PC-3 (cell line): ENCODE results near the gene AARS2. TPM values are rescaled to one million over a fixed set of nuclear protein-coding genes. Genes with fewer than 3 reads are reported as not detected.

Experiments
- ATAC-seq: fragments of 200-7000 bp; cut with Tn5 transposase; 2 replicates; pipeline ENCODE4 v1.9.1; 2020; ENCODE audit warnings: mild to moderate bottlenecking, moderate library complexity
- BruUV-seq: library from RNA; stranded (reverse); fragments of 400-500 nt; replicated peaks from 2 replicates; lab custom pipeline; 2021; lab: Mats Ljungman, UMichigan
- CTCF ChIA-PET: fragments of 300-600 bp; sonication (Branson Sonifier 250); formaldehyde crosslinking; loops from one replicate; lab custom pipeline; 2022; ENCODE audit warnings: antibody characterized with exemption; lab: Charles Lee
- POLR2A ChIA-PET: fragments of 300-600 bp; sonication (Branson Sonifier 250); formaldehyde crosslinking; loops from one replicate; lab custom pipeline; 2022; ENCODE audit warnings: antibody characterized with exemption; ENCODE audit not compliant: unreplicated experiment; lab: Charles Lee
- DNase-seq: peaks from one replicate; pipeline ENCODE4 v3.0.0-alpha.2; 2015
- H2AFZ ChIP-seq: fragments of 300-600 bp; sonication (generic); 2 replicates; pipeline ENCODE4 v1.6.0; 2016; ENCODE audit warnings: antibody characterized with exemption, low read length
- H3F3A ChIP-seq: fragments of 300-600 bp; sonication (generic); one replicate; pipeline ENCODE4 v1.6.0; 2017; ENCODE audit warnings: antibody characterized with exemption, low read length, control low read depth, mild to moderate bottlenecking; ENCODE audit not compliant: unreplicated experiment
- H3K27ac ChIP-seq: fragments of 300-600 bp; sonication (generic); 2 replicates; pipeline ENCODE4 v1.5.1; 2016; ENCODE audit warnings: mild to moderate bottlenecking, low read length
- H3K27me3 ChIP-seq: fragments of 300-600 bp; sonication (generic); 2 replicates; pipeline ENCODE4 v1.6.1; 2016; ENCODE audit warnings: low read length, mixed read lengths
- H3K36me3 ChIP-seq: fragments of 300-600 bp; sonication (generic); 2 replicates; pipeline ENCODE4 v1.6.1; 2016; ENCODE audit warnings: low read depth, mixed run types, low read length, mixed read lengths
- H3K4me1 ChIP-seq: fragments of 300-600 bp; sonication (generic); 2 replicates; pipeline ENCODE4 v1.5.1; 2016; ENCODE audit warnings: low read length; ENCODE audit not compliant: insufficient read depth
- H3K4me2 ChIP-seq: fragments of 300-600 bp; sonication (generic); 2 replicates; pipeline ENCODE4 v1.6.0; 2016; ENCODE audit warnings: low read length
- H3K4me3 ChIP-seq: fragments of 300-600 bp; sonication (generic); 2 replicates; pipeline ENCODE4 v1.5.1; 2016; ENCODE audit warnings: mild to moderate bottlenecking, low read length, mixed read lengths
- H3K79me2 ChIP-seq: fragments of 300-600 bp; sonication (generic); 2 replicates; pipeline ENCODE4 v1.6.1; 2017; ENCODE audit warnings: low read length, mixed read lengths
- H3K9ac ChIP-seq: fragments of 300-600 bp; sonication (generic); 2 replicates; pipeline ENCODE4 v1.6.0; 2016; ENCODE audit warnings: mild to moderate bottlenecking, low read length
- H3K9me2 ChIP-seq: fragments of 300-600 bp; sonication (generic); replicated peaks from 2 replicates; pipeline ENCODE4 v1.6.1; 2016; ENCODE audit warnings: mixed run types, low read length, mixed read lengths
- H3K9me3 ChIP-seq: fragments of 300-600 bp; sonication (generic); 2 replicates; pipeline ENCODE4 v1.6.1; 2016; ENCODE audit warnings: low read length, mixed read lengths
- H4K20me1 ChIP-seq: fragments of 300-600 bp; sonication (generic); 2 replicates; pipeline ENCODE4 v1.6.1; 2016; ENCODE audit warnings: low read length, mixed read lengths
- CTCF ChIP-seq: fragments of 300-600 bp; sonication (generic); conservative IDR thresholded peaks from 2 replicates; pipeline ENCODE4 v1.5.1; 2017; ENCODE audit warnings: antibody characterized with exemption, low read depth, mild to moderate bottlenecking, low read length
- EZH2 ChIP-seq: fragments of 300-600 bp; sonication (generic); IDR thresholded peaks from one replicate; pipeline ENCODE4 v1.6.1; 2017; ENCODE audit warnings: antibody characterized with exemption, mild to moderate bottlenecking, low read length; ENCODE audit not compliant: unreplicated experiment
- EZH2phosphoT487 ChIP-seq: fragments of 300-600 bp; sonication (generic); IDR thresholded peaks from 2 replicates; pipeline ENCODE4 v1.6.1; 2018; ENCODE audit warnings: mild to moderate bottlenecking, antibody characterized with exemption, low read length, borderline replicate concordance
- intact Hi-C: fragments of 100-400 bp; cut with micrococcal nuclease; formaldehyde crosslinking; loops from 2 replicates; pipeline ENCODE4 v1.9.0; 2023
- total RNA-seq: library from RNA; depleted of rRNA; stranded (reverse); fragments of >200 nt; gene quantifications from 2 replicates; pipeline ENCODE4 v1.2.3, GENCODE V29; 2014

Gene AARS2
- total RNA-seq, 1 experiment from 2014 or later: 26.2 TPM

DNA sequence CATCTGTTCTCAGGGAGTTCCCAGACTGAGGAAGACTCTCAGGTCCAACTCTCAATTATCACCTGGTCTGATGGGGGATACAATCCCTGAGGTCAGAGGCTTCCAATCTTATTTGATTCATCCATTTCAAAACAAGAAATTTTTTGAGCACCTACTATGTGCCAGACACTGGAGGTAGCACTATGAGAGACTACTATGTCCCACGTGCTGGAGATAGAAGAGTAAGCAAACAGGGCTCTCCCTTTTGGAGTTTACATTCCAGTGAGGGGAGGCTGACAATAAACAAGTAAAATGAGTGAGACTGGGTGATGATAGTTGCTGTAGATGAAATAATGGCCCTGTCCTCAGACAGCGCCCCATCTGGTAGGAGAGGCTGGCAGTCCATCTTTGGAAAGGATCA is 26.4 kb downstream of the AARS2 start:
- DNase-seq: no peak
- no peaks in the 10 kb centered on the region for H3K4me1 ChIP-seq
- H3K4me3 ChIP-seq: no peak overlapping the region
- intact Hi-C loops: no loop called here
- no TSS peak for BruUV-seq
- POLR2A ChIA-PET: no interaction called here
- no peaks in the 10 kb centered on the region for H3K9me2 ChIP-seq
- no peak overlapping the region for H3K27ac ChIP-seq
- H3K9ac ChIP-seq: no peak overlapping the region
- no peak for ATAC-seq
- TF ChIP-seq EZH2phosphoT487 (no peak), CTCF (0 out of 2 replicates have a peak, but pooled peaks have one; percentile 15), EZH2 (no peak)
- H4K20me1 ChIP-seq: no peaks in the 10 kb centered on the region
- no peaks in the 10 kb centered on the region for H3K79me2 ChIP-seq
- H3K27me3 ChIP-seq: peaks cover 84% of the 10 kb centered on the region
- no peaks in the 10 kb centered on the region for H3K36me3 ChIP-seq
- CTCF ChIA-PET: no interaction called here
- H2AFZ ChIP-seq: no peak overlapping the region
- no peaks in the 10 kb centered on the region for H3F3A ChIP-seq
- H3K4me2 ChIP-seq: no peak overlapping the region
- no peaks in the 10 kb centered on the region for H3K9me3 ChIP-seq

DNA sequence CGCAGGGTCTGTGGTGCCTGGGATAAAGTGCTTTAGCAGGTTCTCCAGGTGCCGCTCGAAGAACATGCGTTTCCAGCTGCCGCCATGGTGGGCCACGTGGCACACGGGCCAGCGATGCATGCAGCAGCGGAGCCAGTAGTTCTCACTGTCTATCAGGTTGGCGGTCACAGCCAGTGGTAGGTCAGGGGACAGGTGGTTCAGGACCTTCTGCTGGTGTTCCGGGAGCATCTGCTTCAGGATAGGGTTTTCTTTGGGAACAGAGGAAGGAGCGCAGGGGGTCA is 26.9 kb downstream of the AARS2 start:
- Histone ChIP-seq H3K9ac (no peak overlapping the region), H3K4me2 (no peak overlapping the region), H3K9me2 (no peaks in the 10 kb centered on the region), H3K9me3 (no peaks in the 10 kb centered on the region), H3K4me3 (no peak overlapping the region), H3K36me3 (no peaks in the 10 kb centered on the region), H3K4me1 (no peaks in the 10 kb centered on the region), H3F3A (no peaks in the 10 kb centered on the region), H3K27me3 (peaks cover 80% of the 10 kb centered on the region), H4K20me1 (no peaks in the 10 kb centered on the region), H2AFZ (no peak overlapping the region), H3K79me2 (no peaks in the 10 kb centered on the region), H3K27ac (no peak overlapping the region)
- BruUV-seq: no TSS peak
- intact Hi-C loops: no loop called here
- no peak for TF ChIP-seq EZH2
- TF ChIP-seq CTCF: no peak
- POLR2A ChIA-PET: no interaction called here
- no peak for DNase-seq
- no peak for ATAC-seq
- CTCF ChIA-PET: no interaction called here

- H2AFZ ChIP-seq: no peak overlapping the region
- peak; percentile 34 for DNase-seq
- no peaks in the 10 kb centered on the region for H3K4me1 ChIP-seq
- intact Hi-C loops: no loop called here
- TF ChIP-seq CTCF: no peak
- no peak overlapping the region for H3K4me2 ChIP-seq
- H3K27me3 ChIP-seq: peaks cover 77% of the 10 kb centered on the region
- H3K79me2 ChIP-seq: no peaks in the 10 kb centered on the region
- POLR2A ChIA-PET: no interaction called here
- no peak overlapping the region for H3K9ac ChIP-seq
- H3F3A ChIP-seq: no peaks in the 10 kb centered on the region
- no peak for ATAC-seq
- CTCF ChIA-PET: no interaction called here
- no peaks in the 10 kb centered on the region for H3K36me3 ChIP-seq
- no peaks in the 10 kb centered on the region for H3K9me2 ChIP-seq
- no peak overlapping the region for H3K4me3 ChIP-seq
- H3K27ac ChIP-seq: no peak overlapping the region
- no peaks in the 10 kb centered on the region for H3K9me3 ChIP-seq
- no TSS peak for BruUV-seq
- no peaks in the 10 kb centered on the region for H4K20me1 ChIP-seq
These were observed 27.4 kb downstream of the AARS2 start for GRCh38 chr6:44285552-44286284.
